A172 (cell line): Measurements from ENCODE around the gene AJM1. TPM values are rescaled to one million over a fixed set of nuclear protein-coding genes. Genes with fewer than 3 reads are reported as not detected.

ENCODE experiments used
- DNase-seq: peaks from one replicate; pipeline ENCODE4 v3.0.0-alpha.2; 2015; ENCODE audit warnings: low spot score
- total RNA-seq: library from RNA; depleted of rRNA; stranded (reverse); fragments of >200 nt; shearing (Covaris generic); gene quantifications from 2 replicates; pipeline ENCODE4 v1.2.3, GENCODE V29; 2014

AJM1 gene
- total RNA-seq, 1 experiment from 2014 or later = 2.1 TPM

DNA sequence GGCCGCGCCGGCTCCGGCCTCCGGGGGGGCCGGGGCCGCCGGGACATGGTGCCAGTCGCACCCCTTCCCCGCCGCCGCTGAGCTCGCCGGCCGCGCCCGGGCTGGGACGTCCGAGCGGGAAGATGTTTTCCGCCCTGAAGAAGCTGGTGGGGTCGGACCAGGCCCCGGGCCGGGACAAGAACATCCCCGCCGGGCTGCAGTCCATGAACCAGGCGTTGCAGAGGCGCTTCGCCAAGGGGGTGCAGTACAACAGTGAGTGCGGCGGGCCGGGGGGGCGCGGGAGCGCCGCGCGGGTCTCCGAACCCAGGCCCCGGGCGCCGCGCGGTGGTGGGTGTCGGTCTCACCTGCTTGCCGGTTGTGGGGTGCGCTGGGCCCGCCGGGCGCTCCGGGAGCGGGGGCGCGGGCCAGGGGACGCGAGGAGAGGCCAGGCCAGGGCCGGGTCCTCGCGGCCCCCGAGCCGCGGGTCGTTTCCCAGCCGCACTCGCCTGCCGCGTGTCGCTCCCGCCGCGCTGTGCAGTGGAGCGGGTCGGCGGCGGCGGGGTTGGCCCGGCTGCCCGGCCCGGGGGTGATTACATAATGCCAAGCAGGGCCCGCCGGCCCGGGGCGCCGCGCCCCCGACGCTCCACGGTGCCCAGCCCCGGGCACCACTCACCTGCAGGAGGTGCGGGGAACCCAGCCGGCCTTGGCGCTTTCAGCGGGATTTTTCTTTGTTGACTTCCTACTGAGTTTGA is 34.0 kb upstream of the AJM1 start:
- no peak for DNase-seq

- no peak for DNase-seq
Observed at GRCh38 chr9:136808806-136809158, 33.5 kb upstream of the AJM1 start.

DNA sequence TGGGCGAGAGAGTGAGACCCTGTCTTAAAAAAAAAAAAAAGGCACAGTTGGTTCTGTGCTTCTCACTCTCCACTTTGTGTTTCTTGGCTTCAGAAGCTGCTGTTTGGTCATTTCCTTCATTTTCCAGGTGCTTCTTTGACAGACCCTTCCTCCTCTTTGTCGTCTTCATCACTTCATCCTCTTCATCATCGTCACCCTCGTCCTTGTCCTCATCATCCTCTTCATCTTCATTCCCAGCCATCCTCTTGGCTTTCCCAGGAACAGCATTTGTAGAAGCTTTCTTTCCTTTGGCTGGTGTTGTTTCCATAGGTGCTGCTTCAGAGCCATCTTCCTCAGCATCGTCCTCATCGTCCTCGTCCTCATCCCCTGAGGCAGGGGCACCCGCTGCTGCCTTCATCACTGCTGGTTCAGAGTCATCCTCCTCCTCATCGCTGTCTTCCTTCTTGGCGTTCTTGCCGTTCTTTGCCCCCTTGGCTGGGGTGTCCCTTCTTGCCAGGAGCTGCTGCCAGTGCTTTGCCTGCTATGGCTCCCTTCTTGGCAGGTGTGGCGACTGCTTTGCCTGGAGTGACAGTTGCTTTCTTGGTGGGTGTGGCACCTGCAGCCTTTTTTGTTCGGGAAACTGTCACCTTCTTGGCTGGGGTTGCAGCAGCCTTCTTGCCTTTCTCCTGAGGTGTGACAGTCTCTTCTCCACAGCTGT is 27.4 kb upstream of the AJM1 start:
- no peak for DNase-seq

DNA sequence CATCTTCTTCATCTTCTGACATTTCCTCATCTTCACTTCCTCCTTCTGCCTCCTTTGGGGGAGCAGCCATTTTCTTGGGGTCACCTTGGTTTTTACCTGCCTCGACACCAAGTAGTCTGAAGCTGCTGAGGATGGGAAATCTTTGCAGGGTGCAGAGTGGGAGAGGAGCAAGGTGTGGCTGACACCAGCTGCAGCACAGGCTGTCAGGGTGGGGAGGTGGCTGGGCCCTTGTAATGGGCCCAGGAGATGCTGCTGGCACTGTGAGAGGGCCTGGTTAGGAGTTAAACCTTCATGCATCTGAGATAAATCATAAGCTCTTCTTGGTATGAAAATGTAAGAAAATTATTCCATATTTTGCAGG is 26.9 kb upstream of the AJM1 start:
- no peak for DNase-seq

GRCh38 chr9:136820971-136821825 is 21.1 kb upstream of the AJM1 start:
- DNase-seq = no peak

GRCh38 chr9:136821826-136822544 is 20.3 kb upstream of the AJM1 start:
- no peak for DNase-seq

- DNase-seq = no peak
Observed at GRCh38 chr9:136823136-136824046, 18.9 kb upstream of the AJM1 start.

- no peak for DNase-seq
Observed at GRCh38 chr9:136824496-136825225, 17.6 kb upstream of the AJM1 start.

- no peak for DNase-seq
Observed at GRCh38 chr9:136825295-136826187, 16.7 kb upstream of the AJM1 start.

DNA sequence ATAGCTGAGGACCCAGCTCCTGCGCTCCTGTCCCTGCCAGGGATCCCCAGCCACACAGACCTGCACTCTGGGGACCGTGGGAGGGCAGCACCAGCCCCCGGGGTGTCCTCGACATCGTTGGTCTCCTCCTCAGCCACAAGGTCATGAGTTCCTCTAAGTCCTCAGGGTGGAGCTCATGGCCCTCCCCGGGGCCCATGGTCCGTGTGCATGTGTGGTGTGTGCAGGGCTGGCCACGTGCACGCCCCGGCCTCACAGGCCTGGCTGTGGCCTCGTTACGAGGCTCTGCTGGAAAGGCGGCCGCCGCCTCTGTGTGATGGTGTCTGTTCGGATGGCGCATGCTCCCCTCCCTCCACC is 16.1 kb upstream of the AJM1 start:
- DNase-seq = no peak

DNA sequence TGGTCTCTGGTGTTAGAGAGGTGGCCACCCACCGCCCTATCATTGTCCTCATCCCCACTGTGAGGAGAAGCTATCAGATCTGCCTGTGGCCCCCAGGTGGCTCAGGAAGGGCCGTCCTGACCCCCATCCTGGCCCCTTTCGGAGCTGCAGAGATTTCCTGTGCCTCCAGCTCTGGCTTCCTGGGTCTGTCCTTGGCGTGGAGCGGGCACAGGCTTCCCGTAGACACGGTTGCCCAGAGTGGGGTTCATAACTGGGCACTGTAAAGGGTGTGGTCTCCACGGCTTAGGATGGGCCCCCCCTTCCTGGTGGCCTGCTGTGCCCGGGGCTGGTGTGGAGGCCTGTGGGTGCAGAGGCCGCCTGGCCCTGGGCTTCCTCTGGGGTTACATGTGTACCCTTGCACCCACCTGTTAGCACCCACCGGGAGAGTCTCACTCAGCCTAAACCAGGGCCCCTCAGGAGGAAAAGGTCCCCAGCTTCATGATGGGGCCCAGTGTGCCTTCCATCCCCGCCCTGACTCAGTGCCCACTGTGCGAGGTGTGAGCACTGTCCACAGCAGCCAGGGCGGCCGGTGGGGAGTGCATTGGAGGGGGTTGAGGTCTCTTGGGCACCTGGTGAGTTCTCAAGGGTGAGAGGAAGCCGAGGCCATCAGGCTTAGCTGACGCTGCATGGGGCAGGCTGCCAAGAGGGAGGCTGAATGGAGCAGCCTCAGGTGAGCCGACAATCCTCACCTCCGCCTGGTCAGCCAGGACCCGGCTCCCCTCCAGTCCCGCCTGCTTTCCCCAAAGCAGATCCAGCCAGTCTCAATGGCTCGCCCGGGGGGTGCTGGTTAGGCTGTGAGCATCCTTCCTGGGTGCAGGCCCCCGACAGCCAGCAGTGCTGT is 15.3 kb upstream of the AJM1 start:
- DNase-seq = no peak

DNA sequence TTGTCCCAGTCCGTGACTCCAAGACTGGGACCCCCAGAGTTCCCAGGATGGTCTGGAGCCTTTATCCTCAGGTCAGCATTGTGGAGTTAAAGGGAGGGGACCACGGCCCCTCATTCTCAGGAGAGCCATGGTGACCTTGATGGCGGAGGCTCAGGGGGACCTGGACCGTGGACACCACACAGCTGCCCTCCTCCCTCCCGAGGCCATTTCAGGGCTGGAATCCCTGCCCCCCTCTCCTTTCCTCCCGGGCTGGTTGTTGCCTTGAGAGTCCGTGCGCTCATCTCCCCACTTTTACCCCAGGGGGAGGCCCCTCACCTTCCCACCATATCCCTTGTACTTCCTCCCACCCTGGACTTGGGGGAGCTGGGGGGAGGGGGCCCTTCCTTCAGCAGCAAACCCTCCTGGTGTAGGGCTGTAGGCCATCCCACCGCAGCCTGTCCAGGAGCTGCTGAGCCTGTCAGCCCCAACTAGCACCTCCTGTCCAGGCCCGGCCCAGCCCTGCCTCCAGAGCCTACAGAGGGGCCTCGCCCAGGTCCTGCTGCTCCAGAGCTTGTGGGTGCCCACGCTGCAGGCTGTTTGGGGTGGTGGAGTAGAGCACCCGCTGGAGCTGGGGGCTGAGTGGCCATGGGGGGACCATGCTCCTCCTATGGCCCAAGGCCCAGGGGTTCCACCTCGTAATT is 14.3 kb upstream of the AJM1 start:
- no peak for DNase-seq

DNA sequence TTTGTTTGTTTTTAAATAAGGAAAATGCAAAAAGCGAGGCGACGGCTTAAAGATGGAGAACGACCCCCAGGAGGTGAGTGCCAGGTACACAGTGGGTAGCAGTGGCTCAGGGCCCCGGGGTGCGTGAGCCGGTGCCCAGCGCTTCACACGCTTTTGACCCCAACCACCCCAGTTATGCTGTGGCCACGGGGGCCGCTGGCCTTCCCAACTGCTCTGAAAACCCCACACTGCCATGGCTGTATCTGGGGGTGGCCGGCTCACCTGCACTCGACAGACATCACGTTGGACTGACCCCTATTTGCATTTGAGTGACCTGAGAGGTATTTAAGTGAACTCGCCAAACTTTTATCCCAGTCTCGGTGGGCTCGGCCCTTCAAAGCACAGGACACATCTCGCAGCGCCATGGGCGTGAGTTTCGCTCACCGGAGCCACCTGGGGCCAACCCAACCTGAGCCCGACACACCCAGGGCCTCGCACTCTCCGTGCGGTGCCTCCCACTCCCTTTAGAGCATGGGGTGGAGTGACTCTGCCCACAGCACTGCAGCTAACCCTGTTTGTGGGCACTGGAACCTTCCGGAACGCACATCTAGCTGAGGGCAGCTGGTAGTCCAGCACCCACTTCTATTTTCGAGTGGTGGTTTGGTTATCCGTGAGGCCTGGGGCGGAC is 13.7 kb upstream of the AJM1 start:
- no peak for DNase-seq

DNA sequence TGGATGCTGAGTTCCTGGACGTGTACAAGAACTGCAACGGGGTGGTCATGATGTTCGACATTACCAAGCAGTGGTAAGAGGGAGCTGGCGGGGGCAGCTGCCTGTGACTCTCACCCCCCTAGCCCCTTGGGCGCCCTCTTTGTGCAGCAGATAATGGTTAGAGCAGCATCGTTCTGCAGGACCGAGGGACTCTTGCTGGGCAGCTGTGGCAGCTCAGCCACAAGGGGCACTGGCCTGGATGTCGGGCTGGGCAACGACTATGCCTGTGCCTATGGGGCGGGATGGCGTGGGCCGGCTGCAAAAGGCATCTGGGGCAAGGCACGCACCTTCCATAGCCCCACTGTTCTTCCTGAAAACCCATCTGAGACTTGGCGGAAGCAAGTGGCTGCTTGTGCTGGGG is 12.9 kb upstream of the AJM1 start:
- DNase-seq = no peak

- DNase-seq = no peak
Observed at GRCh38 chr9:136829981-136830885, 12.0 kb upstream of the AJM1 start.
